ENCODE results near the gene MINDY4.

DNA sequence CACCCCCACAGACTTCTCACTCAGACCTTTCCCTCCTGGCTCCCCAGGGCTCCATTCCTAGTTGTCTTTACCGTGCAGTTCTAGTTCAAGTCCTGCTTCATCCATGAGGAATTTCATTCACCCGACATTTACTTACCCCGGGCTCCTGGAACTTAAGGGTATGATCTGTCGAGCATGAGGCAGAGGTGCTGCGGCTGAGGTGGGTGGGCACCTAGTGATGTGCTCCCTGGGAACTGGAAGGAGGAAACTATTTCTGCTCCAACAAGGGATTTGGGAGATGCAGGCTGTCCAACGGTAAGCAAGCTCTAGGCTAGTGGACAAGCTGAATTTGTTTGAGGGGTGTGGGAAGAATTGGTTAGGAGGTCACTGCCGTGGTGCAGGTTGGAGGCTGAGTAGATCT is 110.2 kb downstream of the MINDY4 start:
- TF ChIP-seq, protein P1, sequence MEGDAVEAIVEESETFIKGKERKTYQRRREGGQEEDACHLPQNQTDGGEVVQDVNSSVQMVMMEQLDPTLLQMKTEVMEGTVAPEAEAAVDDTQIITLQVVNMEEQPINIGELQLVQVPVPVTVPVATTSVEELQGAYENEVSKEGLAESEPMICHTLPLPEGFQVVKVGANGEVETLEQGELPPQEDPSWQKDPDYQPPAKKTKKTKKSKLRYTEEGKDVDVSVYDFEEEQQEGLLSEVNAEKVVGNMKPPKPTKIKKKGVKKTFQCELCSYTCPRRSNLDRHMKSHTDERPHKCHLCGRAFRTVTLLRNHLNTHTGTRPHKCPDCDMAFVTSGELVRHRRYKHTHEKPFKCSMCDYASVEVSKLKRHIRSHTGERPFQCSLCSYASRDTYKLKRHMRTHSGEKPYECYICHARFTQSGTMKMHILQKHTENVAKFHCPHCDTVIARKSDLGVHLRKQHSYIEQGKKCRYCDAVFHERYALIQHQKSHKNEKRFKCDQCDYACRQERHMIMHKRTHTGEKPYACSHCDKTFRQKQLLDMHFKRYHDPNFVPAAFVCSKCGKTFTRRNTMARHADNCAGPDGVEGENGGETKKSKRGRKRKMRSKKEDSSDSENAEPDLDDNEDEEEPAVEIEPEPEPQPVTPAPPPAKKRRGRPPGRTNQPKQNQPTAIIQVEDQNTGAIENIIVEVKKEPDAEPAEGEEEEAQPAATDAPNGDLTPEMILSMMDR (IDR thresholded peaks at IDR 0.05), result no peak
- TF ChIP-seq POLR2A (IDR thresholded peaks at IDR 0.05), result no peak
- no peak for TF ChIP-seq POLR2AphosphoS5 (IDR thresholded peaks at IDR 0.05)
- no peak for TF ChIP-seq EP300 (IDR thresholded peaks at IDR 0.05)
